HUDEP-2 (cell line): Measurements from ENCODE around the gene SLC38A9.
A peak's percentile ranks its signal among the peaks of the same experiment; 100 is the strongest.
"Not testable (repeated sequence)": the region's sequence is repeated elsewhere in the genome, so short reads cannot be mapped to it uniquely, and the experiment has no call there.

Source experiments
- DNase-seq, 76 experiments: peaks; one replicate each; lab custom pipeline; 2025; ENCODE audit not compliant: unreplicated experiment in 76 of 76; lab: John Stamatoyannopoulos, UW

SLC38A9 gene, protein sequence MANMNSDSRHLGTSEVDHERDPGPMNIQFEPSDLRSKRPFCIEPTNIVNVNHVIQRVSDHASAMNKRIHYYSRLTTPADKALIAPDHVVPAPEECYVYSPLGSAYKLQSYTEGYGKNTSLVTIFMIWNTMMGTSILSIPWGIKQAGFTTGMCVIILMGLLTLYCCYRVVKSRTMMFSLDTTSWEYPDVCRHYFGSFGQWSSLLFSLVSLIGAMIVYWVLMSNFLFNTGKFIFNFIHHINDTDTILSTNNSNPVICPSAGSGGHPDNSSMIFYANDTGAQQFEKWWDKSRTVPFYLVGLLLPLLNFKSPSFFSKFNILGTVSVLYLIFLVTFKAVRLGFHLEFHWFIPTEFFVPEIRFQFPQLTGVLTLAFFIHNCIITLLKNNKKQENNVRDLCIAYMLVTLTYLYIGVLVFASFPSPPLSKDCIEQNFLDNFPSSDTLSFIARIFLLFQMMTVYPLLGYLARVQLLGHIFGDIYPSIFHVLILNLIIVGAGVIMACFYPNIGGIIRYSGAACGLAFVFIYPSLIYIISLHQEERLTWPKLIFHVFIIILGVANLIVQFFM

DNA sequence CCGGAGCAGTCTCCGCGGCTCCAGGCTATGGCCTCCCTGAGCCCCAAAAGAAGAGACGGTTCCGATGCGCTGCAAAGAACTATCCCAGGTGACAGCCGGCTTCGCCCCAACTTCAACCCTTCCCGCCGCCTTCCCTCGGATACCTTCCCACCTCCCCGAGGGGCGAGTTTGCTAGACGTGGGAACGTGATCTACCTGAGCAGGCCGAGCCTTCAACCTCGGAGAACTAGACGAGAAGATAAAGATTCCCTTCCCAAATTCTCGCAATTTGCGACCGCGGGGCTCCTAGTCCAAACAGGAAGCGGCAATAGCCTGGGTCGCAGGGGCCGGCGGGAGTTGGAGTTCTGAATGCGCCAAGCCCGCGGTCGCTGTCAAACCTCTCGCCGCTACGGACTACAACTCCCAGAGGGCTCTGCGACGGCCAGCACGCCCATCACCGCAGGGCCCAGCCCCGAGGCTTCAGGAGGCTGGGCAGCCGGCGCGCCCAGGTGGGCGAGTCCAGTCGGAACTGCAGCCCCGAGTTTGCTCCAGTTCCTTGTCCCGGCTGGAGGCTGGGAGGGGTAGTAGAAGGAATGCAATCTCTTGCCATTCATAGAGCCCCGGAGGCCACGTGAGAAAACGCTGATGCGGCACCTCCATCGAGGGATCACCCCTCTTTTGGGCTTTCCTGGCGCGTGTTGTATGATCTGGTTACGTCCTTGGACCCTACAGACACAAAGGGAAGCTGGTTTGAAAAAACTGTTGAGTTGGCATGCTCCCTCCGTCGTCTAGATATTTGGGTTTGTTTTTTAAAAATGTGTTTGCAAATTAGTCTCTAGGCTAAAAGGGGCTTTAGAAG, at the start of gene SLC38A9:
Gene SLC38A9, minus strand, starts transcription at position 302 of the 837 bp plus-strand sequence. CDS start 14,366 bp downstream, outside the sequence.
- peak in 75 of 76 experiments; percentile 36 to 93 (median 84) for DNase-seq

- not testable (repeated sequence) for DNase-seq
Measured at GRCh38 chr5:55761721-55762120, 49.6 kb upstream of the SLC38A9 start.

GRCh38 chr5:55758714-55759113, 46.6 kb upstream of the SLC38A9 start:
- no peak for DNase-seq

- no peak for DNase-seq
Measured at GRCh38 chr5:55758231-55758630, 46.1 kb upstream of the SLC38A9 start.

DNA sequence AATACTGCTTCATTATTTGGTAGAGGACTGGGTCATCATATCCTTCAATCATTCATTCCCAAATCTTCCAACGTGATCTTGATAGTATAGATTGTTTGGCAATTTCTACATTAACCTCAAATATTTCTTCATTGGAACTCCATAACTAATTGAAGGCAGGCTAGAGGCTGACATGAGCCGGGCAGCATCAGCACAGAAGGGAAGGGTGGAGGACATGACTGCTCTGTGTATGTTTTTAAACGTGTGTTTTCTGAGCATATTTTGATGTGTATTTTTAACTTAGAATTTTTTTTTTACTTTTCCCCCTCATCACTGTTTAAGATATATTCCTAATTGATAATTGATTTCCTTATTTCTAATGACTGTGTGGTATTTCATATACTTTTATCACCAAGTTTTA, 38.4 kb upstream of the SLC38A9 start:
- DNase-seq = no peak

DNA sequence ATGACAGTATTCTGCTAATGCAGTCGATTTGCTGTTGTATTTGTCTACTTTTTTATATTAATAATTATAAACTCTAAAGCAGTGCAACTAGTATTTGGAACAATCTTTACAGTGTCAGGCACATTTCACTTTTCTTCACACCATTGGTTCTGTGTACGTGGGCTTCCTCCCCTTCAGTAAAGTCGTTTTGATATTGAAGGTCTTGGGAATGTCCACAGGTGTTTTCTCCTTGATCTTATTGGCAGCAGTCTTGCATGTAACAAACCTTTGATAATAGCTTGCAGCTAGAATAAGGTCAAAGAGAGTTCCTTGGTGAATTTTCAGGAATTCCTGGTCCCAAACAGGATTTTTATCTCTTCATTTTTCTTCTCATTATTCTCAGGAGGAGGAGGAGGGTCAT, 37.9 kb upstream of the SLC38A9 start:
- DNase-seq = no peak

GRCh38 chr5:55749387-55749786, 37.3 kb upstream of the SLC38A9 start:
- no peak for DNase-seq

- no peak for DNase-seq
Measured at GRCh38 chr5:55747778-55748318, 35.7 kb upstream of the SLC38A9 start.

DNA sequence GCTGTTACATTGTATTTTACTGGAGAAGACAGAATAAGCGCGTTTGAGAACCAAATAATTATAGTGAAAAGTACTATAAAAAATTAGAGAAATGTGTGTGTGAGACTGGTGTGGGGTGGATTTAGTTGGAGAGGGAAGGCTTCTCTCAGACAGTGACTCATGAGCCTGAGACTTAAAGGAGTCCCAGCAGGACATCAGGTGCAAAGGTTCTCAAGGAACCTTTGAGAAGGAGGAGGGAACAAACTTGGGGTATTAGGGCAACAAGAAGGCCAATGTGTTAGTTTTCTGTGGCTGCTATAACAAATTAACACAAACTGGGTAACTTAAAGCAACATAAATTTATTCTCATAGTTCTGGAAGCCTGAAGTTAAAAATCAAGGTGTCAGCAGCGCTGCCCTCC, 30.7 kb upstream of the SLC38A9 start:
- DNase-seq = no peak

DNA sequence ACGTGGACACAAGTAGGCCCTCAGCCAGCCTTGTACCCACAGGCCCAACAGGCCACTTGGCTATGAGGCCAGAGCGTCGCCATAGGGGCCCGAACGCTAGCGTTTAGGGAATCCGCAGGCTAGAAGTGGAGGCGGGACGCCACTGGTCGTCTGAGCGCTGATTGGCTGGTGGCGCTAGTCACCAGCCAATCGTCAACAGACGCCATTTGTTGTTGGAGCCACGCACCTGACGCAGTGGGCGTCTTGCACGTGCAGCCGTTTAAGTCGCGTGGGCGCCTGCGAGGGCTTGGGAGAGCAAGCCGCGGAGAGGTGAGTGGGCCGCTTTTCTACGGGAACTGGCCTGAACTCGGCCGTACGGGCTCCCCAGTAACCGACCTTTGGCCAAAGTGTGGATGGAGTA, 25.7 kb upstream of the SLC38A9 start, which contains the start of gene DDX4:
Gene DDX4, plus strand, starts transcription at position 269 of the 400 bp plus-strand sequence. CDS start 903 bp downstream, outside the sequence.
- no peak for DNase-seq

DNA sequence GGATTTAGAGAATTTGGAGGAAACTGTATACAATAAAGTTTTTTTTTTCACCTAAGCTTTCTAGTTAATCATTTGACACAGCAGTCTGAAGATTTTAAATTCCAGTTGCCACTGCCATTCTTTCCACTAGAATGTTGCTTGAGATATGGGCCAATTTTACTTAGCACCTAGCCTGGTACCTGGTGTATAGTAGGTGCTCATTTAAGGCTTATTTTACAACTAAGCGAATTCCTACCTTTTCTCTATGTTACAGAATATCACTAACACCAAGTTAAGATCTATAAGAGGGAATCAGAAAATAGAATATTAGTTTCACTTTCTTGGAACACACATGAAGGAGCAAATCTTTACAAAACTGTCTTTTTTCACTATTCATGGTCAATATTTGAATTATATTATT, 22.5 kb upstream of the SLC38A9 start:
- no peak for DNase-seq

DNA sequence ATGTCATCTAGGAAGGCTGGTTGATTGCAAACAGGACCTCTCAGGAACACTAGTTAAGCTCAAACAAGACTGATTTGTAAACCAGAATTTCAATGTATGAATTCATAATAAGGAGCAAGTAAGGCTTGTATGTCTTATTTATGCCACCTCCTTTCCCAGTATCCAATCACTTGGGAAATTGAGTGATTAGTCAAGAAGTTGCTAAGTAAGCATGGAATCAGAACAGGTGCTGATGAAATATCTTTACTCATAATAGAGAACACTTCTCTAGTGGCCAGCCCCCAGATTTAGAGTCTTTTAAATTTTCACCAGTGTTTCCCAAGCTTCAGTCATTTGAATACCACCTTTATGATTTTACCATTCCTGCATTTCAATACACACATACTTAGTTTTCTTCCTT, 20.5 kb upstream of the SLC38A9 start:
- no peak for DNase-seq

GRCh38 chr5:55731848-55732247, 19.7 kb upstream of the SLC38A9 start:
- no peak for DNase-seq

- no peak for DNase-seq
Measured at GRCh38 chr5:55724281-55724680, 12.2 kb upstream of the SLC38A9 start.

DNA sequence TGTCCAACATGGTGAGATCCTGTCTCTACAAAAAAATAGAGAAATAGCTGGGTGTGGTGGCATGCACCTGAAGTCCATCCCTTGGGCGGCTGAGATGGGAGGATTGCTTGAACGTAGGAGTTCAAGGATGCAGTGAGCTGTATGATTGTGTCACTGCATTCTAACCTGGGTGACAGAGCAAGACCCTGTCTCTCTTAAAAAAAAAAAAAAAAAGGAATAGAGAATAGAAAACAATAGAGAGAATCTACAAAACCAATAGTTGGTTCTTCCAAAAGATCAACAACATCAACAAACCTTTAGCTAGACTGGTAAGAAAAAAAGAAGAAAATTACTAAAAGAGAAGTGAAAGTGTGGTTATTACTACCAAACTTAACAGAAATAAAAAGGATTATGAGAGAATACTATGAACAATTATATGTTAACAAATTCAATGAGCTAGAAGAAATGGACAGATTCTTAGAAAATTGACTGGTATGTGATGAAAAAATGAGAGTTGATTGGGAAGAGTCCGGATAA, 8.1 kb upstream of the SLC38A9 start:
- DNase-seq = no peak

- not testable (repeated sequence) for DNase-seq
Measured at GRCh38 chr5:55719026-55719425, 6.9 kb upstream of the SLC38A9 start.

DNA sequence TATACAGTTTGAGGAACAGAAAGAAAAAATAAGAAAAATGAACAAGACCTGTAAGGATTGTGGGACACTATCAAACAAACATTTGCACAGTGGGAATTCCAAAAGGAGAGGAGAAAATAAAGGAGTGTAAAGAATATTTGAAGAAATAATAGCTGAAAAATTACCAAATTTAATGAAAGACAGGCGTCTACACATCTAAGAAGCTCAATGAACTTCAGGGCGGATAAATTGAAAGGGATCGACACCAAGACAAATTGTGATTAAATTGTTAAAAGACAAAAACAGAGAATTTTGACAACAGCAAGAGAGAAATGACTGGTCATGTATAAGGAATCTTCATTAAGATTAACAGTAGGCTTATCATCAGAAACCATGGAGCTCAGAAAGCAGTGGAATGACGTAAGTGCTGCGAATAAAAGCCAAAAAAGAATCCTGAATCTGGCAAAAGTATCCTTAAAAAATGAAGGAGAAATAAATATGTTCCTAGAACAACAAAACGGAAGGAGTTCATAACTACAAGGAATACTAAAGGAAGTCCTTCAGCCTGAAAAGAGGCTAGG, 3.5 kb upstream of the SLC38A9 start:
- no peak for DNase-seq

DNA sequence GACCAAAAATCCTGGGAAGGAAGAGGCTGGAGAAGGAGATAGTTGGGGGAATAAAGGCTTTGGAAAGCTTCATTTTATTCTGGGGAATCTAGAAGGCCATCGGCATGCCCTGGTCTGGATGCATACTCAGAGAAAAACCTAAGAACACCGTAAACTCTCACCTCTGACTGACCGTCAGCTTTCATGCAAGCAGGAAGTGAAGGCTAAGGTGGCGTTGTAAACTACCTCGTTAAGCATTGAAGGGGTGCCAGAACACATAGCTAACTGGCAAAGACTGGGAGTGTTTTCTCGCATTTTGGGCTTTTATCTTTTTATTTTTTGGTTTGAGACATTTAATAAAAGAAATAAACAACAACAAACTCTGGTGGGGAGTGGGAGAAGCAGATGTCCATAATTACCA, 2.6 kb upstream of the SLC38A9 start:
- no peak for DNase-seq

- DNase-seq = no peak
Measured at GRCh38 chr5:55714339-55714738, 2.2 kb upstream of the SLC38A9 start.

DNA sequence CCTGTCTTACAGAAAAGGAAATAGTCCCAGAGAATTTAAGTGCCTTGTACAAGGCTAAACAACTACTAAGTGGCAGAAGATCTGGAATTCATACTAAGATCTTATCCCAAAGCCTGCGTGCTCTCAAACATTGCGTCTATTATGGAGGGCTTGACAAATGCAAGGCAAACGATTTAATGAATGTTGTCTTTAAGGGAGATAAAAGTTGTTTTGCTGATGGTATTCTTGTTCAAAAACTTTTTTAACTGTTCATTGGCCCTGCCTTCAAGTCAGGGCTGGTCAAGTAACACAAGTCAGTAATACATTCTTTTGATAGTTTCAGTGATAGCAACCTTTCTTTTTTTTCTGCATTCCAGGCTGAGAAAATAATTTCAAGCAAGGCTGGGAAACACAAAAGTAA, 1.7 kb upstream of the SLC38A9 start:
- DNase-seq = no peak
